Left kidney (tissue), 2 donors: ENCODE measurements around the gene CCDC51. TPM values are rescaled to one million over a fixed set of nuclear protein-coding genes. Genes with fewer than 3 reads are reported as not detected.

Source experiments
- DNase-seq: peaks from one replicate; pipeline ENCODE4 v3.0.0-alpha.2; 2013
- polyA plus RNA-seq: library from polyadenylated mRNA; unstranded; fragments of 120-200 nt; gene quantifications from one replicate; pipeline ENCODE4 v1.2.1, GENCODE V29; 2013; ENCODE audit not compliant: insufficient read length

The CCDC51 gene
- polyA plus RNA-seq, 1 donor = 24.6 TPM

GRCh38 chr3:48434591-48435222 is 5.2 kb downstream of the CCDC51 start:
- no peak for DNase-seq

GRCh38 chr3:48433472-48434118 is 6.3 kb downstream of the CCDC51 start:
- DNase-seq = no peak

GRCh38 chr3:48432411-48433371 is 7.2 kb downstream of the CCDC51 start:
- DNase-seq = no peak

GRCh38 chr3:48431224-48432029 is 8.5 kb downstream of the CCDC51 start:
- DNase-seq = no peak

GRCh38 chr3:48430708-48431101 is 9.2 kb downstream of the CCDC51 start:
- no peak for DNase-seq

GRCh38 chr3:48429960-48430707 is 9.8 kb downstream of the CCDC51 start, which contains the start of gene PLXNB1:
Gene PLXNB1 (minus strand): TSS chr3:48430086. CDS start chr3:48424611, 5,475 bp downstream.
- peak; percentile 90 for DNase-seq

- no peak for DNase-seq
Measured at GRCh38 chr3:48429317-48429959, 10.5 kb downstream of the CCDC51 start.

- DNase-seq = peak; percentile 71
Measured at GRCh38 chr3:48428572-48429316, 11.2 kb downstream of the CCDC51 start.

GRCh38 chr3:48428088-48428571 is 11.8 kb downstream of the CCDC51 start:
- DNase-seq = no peak

- no peak for DNase-seq
Measured at GRCh38 chr3:48427630-48427962, 12.3 kb downstream of the CCDC51 start.

GRCh38 chr3:48426944-48427629 is 12.8 kb downstream of the CCDC51 start:
- no peak for DNase-seq

GRCh38 chr3:48426401-48426909 is 13.5 kb downstream of the CCDC51 start:
- no peak for DNase-seq

- DNase-seq = no peak
Measured at GRCh38 chr3:48425281-48425812, 14.6 kb downstream of the CCDC51 start.

- no peak for DNase-seq
Measured at GRCh38 chr3:48423883-48424695, 15.8 kb downstream of the CCDC51 start.

GRCh38 chr3:48423241-48423882 is 16.6 kb downstream of the CCDC51 start:
- DNase-seq = no peak

GRCh38 chr3:48422681-48423080 is 17.2 kb downstream of the CCDC51 start:
- no peak for DNase-seq

- no peak for DNase-seq
Measured at GRCh38 chr3:48422272-48422671, 17.6 kb downstream of the CCDC51 start.
